HG02798 (cell line): Measurements from ENCODE around the gene CERS5.
"Not testable (repeated sequence)": the region's sequence is repeated elsewhere in the genome, so short reads cannot be mapped to it uniquely, and the experiment has no call there.

Experiments
- ATAC-seq: cut with Tn5 transposase; IDR thresholded peaks from one replicate; pipeline ENCODE4 v1.9.1; 2021; ENCODE audit warnings: mild to moderate bottlenecking; ENCODE audit not compliant: unreplicated experiment, poor library complexity

CERS5 gene

GRCh38 chr12:50104417-50105366 lies 62.5 kb downstream of the CERS5 start:
- ATAC-seq: no peak

GRCh38 chr12:50103767-50104321 lies 63.3 kb downstream of the CERS5 start, which contains the start of gene GPD1:
Gene GPD1 (plus strand): TSS chr12:50104008. CDS start chr12:50104051, 43 bp downstream.
- ATAC-seq: no peak

GRCh38 chr12:50103351-50103750 lies 63.8 kb downstream of the CERS5 start:
- no peak for ATAC-seq

GRCh38 chr12:50102646-50103309 lies 64.4 kb downstream of the CERS5 start:
- ATAC-seq: no peak

GRCh38 chr12:50102131-50102531 lies 65.0 kb downstream of the CERS5 start:
- ATAC-seq: no peak

GRCh38 chr12:50101663-50102062 lies 65.5 kb downstream of the CERS5 start:
- ATAC-seq: no peak

GRCh38 chr12:50100561-50100960 lies 66.6 kb downstream of the CERS5 start:
- no peak for ATAC-seq

GRCh38 chr12:50099302-50100008 lies 67.7 kb downstream of the CERS5 start:
- ATAC-seq: no peak

- ATAC-seq: no peak
Measured at GRCh38 chr12:50097952-50098351, 69.2 kb downstream of the CERS5 start.

GRCh38 chr12:50090391-50090790 lies 76.8 kb downstream of the CERS5 start:
- no peak for ATAC-seq

GRCh38 chr12:50089730-50090129 lies 77.4 kb downstream of the CERS5 start:
- ATAC-seq: no peak

GRCh38 chr12:50088577-50089335 lies 78.4 kb downstream of the CERS5 start:
- ATAC-seq: no peak

- ATAC-seq: no peak
Measured at GRCh38 chr12:50087995-50088394, 79.2 kb downstream of the CERS5 start.

GRCh38 chr12:50087151-50087550 lies 80.0 kb downstream of the CERS5 start:
- no peak for ATAC-seq

- ATAC-seq: no peak
Measured at GRCh38 chr12:50086148-50086547, 81.0 kb downstream of the CERS5 start.

GRCh38 chr12:50085615-50086072 lies 81.5 kb downstream of the CERS5 start:
- no peak for ATAC-seq

GRCh38 chr12:50084775-50085614 lies 82.2 kb downstream of the CERS5 start, which contains the start of gene SMARCD1:
Gene SMARCD1 (plus strand): TSS chr12:50085342. CDS start chr12:50085370, 28 bp downstream.
- ATAC-seq: peak; percentile 93

- ATAC-seq: not testable (repeated sequence)
Measured at GRCh38 chr12:50084409-50084774, 82.8 kb downstream of the CERS5 start.

GRCh38 chr12:50083301-50083700 lies 83.9 kb downstream of the CERS5 start:
- no peak for ATAC-seq
